GM18909 (cell line): ENCODE results near the gene RDH13.
"Not testable (repeated sequence)": the region's sequence is repeated elsewhere in the genome, so short reads cannot be mapped to it uniquely, and the experiment has no call there.

Experiments used
- ATAC-seq: cut with Tn5 transposase; IDR thresholded peaks from one replicate; pipeline ENCODE4 v1.9.1; 2021; ENCODE audit warnings: mild to moderate bottlenecking; ENCODE audit not compliant: unreplicated experiment, poor library complexity

Gene RDH13

GRCh38 chr19:55080121-55080967, 17.4 kb upstream of the RDH13 start:
- ATAC-seq = no peak

GRCh38 chr19:55079400-55080038, 16.6 kb upstream of the RDH13 start:
- ATAC-seq = no peak

- ATAC-seq = no peak
Observed at GRCh38 chr19:55078996-55079395, 16.0 kb upstream of the RDH13 start.

- no peak for ATAC-seq
Observed at GRCh38 chr19:55077106-55077505, 14.2 kb upstream of the RDH13 start.

GRCh38 chr19:55076321-55076720, 13.4 kb upstream of the RDH13 start:
- ATAC-seq = no peak

- no peak for ATAC-seq
Observed at GRCh38 chr19:55075371-55075998, 12.5 kb upstream of the RDH13 start, which contains the start of gene EPS8L1. Gene EPS8L1, plus strand, starts transcription at chr19:55075869. Its CDS starts 576 bp downstream, at chr19:55076445.

- ATAC-seq = no peak
Observed at GRCh38 chr19:55071913-55072312, 9.0 kb upstream of the RDH13 start.

GRCh38 chr19:55071129-55071502, 8.2 kb upstream of the RDH13 start:
- ATAC-seq = no peak

GRCh38 chr19:55070466-55071128, 7.6 kb upstream of the RDH13 start:
- no peak for ATAC-seq

GRCh38 chr19:55069865-55070197, 6.9 kb upstream of the RDH13 start:
- ATAC-seq = no peak

GRCh38 chr19:55068950-55069864, 6.3 kb upstream of the RDH13 start:
- no peak for ATAC-seq

GRCh38 chr19:55067869-55068268, 4.9 kb upstream of the RDH13 start:
- no peak for ATAC-seq

- ATAC-seq = no peak
Observed at GRCh38 chr19:55066107-55066709, 3.3 kb upstream of the RDH13 start.

GRCh38 chr19:55065516-55065915, 2.6 kb upstream of the RDH13 start:
- not testable (repeated sequence) for ATAC-seq

GRCh38 chr19:55063492-55063843, 520 bp upstream of the RDH13 start:
- ATAC-seq = no peak

GRCh38 chr19:55060287-55060686, 2.7 kb downstream of the RDH13 start:
- ATAC-seq = not testable (repeated sequence)

GRCh38 chr19:55058781-55059610, 4.0 kb downstream of the RDH13 start:
- ATAC-seq = no peak

GRCh38 chr19:55056827-55057226, 6.1 kb downstream of the RDH13 start:
- no peak for ATAC-seq

GRCh38 chr19:55053735-55054134, 9.2 kb downstream of the RDH13 start:
- no peak for ATAC-seq
